ENCODE measurements around the gene PICALM.

- TF ChIP-seq CTCF (IDR thresholded peaks at IDR 0.05; ENCODE audit: low read depth, low read length) (no peak), POLR2A (IDR thresholded peaks at IDR 0.05; ENCODE audit: extremely low read depth, insufficient read length) (no peak)
These were observed 155.4 kb downstream of the PICALM start for GRCh38 chr11:85913513-85913912.

Measured in NB4 (cell line).